ENCODE results near the gene POGLUT3. TPM values are rescaled to one million over a fixed set of nuclear protein-coding genes. Genes with fewer than 3 reads are reported as not detected.

POGLUT3 gene
- total RNA-seq, 1 donor: 68.1 TPM

GRCh38 chr11:108522318-108522717, 24.1 kb upstream of the POGLUT3 start:
- no peak overlapping the region for H3K4me3 ChIP-seq (ENCODE audit: low read depth, low read length)
- no peak for DNase-seq (ENCODE audit: low read depth)
- no peak for TF ChIP-seq CTCF (IDR thresholded peaks at IDR 0.05; ENCODE audit: insufficient read depth, low read length)

GRCh38 chr11:108518581-108518980, 20.4 kb upstream of the POGLUT3 start:
- H3K4me3 ChIP-seq (ENCODE audit: low read depth, low read length): no peak overlapping the region
- TF ChIP-seq CTCF (IDR thresholded peaks at IDR 0.05; ENCODE audit: insufficient read depth, low read length): no peak

GRCh38 chr11:108516125-108516524, 17.9 kb upstream of the POGLUT3 start:
- no peak for TF ChIP-seq CTCF (IDR thresholded peaks at IDR 0.05; ENCODE audit: insufficient read depth, low read length)
- H3K4me3 ChIP-seq (ENCODE audit: low read depth, low read length): no peak overlapping the region
- no peak for DNase-seq (ENCODE audit: low read depth)

More at GRCh38 chr11:108518581-108518980, 20.4 kb upstream of the POGLUT3 start:
- DNase-seq (ENCODE audit: low read depth): no peak

DNA sequence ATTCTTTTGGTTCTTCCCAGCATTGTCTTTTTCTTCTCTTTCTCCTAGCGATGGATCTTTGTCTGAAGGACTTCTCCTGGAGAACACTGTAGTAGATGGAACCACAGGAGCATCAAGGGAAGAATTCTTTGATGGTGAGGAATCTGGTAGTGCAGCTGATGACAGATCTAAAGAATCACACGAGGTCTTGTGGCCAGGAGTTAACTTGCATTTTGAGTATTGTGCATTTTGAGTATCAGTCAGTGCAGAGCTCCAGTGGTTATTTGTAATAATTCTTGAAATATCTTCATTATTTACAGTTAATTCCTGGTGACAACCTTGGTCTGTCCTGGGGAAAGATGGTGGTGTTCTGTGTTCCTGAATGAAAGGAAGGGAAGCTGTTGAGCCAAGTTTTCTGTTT, 14.5 kb upstream of the POGLUT3 start:
- no peak for TF ChIP-seq CTCF (IDR thresholded peaks at IDR 0.05; ENCODE audit: insufficient read depth, low read length)
- H3K4me3 ChIP-seq (ENCODE audit: low read depth, low read length): no peak overlapping the region
- no peak for DNase-seq (ENCODE audit: low read depth)

GRCh38 chr11:108511851-108512474, 13.8 kb upstream of the POGLUT3 start:
- H3K4me3 ChIP-seq (ENCODE audit: low read depth, low read length): no peak overlapping the region
- peak; percentile 39 for DNase-seq (ENCODE audit: low read depth)
- TF ChIP-seq CTCF (IDR thresholded peaks at IDR 0.05; ENCODE audit: insufficient read depth, low read length): no peak

GRCh38 chr11:108508653-108509593, 10.7 kb upstream of the POGLUT3 start:
- no peak for DNase-seq (ENCODE audit: low read depth)
- H3K4me3 ChIP-seq (ENCODE audit: low read depth, low read length): no peak overlapping the region
- TF ChIP-seq CTCF (IDR thresholded peaks at IDR 0.05; ENCODE audit: insufficient read depth, low read length): no peak
